ENCODE data around the gene KLHL40. TPM values are rescaled to one million over a fixed set of nuclear protein-coding genes. Genes with fewer than 3 reads are reported as not detected.
"Not testable (repeated sequence)": the region's sequence is repeated elsewhere in the genome, so short reads cannot be mapped to it uniquely, and the experiment has no call there.

The KLHL40 gene
- total RNA-seq, 1 donor from 2014 or later, result not detected

DNA sequence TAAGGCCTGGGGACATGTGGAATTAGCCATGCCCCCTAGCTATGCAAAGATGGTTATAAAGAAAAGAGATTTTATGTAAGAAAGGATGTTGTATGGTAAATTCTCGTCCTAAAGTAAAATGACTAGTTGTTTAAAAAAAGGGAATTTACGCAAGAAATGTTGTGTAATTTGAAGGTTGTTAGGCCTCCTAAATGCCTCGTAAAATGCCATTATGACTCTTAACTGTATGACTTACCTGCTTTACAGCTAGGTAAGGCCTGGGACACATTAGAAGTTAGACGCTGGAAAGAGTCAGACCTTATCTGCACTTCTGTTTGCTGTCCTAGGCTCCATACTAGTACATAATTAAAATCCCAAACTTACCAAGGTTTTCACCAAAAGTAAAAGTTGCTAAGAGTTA, 34.8 kb downstream of the KLHL40 start:
- DNase-seq (ENCODE audit: low spot score), result no peak

DNA sequence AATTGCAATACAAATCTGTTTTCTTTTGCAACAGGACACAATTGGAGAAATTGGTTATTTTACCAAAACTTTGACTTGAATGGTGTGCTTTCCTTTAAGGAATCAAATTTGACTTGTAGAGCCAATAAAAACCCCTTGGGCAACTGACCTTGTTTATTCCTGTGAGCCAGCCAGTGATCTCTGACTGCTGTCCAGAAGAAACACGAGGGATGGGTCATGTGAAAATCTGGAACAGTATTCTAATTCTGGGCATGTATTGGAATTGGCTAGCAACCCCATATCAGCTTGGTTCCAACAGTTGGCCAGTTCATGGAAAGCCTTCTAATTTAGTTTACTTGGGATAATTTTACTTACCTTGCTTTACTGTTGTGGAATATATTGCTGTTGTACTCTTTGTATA, 36.4 kb downstream of the KLHL40 start:
- peak; percentile 43 for DNase-seq (ENCODE audit: low spot score)

- DNase-seq (ENCODE audit: low spot score), result not testable (repeated sequence)
Measured at GRCh38 chr3:42722442-42722841, 37.1 kb downstream of the KLHL40 start.

- DNase-seq (ENCODE audit: low spot score), result no peak
Measured at GRCh38 chr3:42723219-42723618, 37.9 kb downstream of the KLHL40 start.

DNA sequence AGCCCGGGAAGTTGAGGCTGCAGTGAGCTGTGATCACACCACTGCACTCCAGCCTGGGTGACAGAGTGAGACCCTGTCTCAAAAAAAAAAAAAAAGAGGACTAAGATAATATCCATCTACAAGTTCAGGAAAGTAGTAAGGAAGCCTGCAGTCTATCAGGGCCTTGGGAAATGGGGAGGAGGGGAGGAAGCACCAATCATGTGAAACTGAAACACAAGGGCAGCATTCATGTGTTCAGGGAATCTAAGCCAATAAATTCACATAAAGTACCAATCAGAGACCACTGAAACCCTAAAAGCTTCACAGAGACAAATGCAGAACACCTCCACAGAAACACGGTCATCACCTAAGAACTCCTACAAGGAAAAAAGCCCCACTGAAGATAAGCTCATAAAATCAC, 40.1 kb downstream of the KLHL40 start:
- no peak for DNase-seq (ENCODE audit: low spot score)

GRCh38 chr3:42728056-42728455, 42.7 kb downstream of the KLHL40 start:
- peak; percentile 44 for DNase-seq (ENCODE audit: low spot score)

DNA sequence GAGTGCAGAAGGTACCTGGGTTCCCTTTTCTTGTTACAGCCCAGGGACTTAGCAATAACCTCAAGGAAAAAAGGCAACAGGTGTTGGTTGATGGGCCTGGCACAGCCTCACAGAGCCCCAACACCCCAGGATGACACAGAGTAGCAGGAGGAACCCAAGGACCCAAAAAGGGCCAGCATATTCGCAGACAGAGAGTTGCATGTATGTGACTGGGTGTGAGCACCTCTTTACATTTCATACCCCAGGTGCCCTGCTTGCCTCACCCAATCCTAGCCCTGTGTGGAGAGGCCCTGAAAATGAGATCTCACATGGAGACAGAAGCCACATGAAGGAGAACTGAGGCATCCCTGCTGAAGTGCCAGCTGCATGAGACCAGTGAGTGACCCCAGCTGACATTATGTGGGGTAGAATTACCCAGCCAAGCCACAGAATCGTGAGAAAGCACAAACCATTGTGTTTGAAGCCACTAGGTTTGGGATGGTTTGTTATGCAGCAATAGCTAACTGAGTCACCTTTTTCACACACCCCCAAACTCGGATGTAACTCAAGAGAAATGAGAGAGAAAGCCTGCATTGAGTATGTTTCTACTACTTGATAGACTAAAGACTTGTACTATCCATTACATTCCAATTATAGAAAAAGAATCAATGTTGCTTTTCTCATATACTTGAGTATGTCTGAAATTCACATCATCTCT, 43.5 kb downstream of the KLHL40 start:
- no peak for DNase-seq (ENCODE audit: low spot score)

DNA sequence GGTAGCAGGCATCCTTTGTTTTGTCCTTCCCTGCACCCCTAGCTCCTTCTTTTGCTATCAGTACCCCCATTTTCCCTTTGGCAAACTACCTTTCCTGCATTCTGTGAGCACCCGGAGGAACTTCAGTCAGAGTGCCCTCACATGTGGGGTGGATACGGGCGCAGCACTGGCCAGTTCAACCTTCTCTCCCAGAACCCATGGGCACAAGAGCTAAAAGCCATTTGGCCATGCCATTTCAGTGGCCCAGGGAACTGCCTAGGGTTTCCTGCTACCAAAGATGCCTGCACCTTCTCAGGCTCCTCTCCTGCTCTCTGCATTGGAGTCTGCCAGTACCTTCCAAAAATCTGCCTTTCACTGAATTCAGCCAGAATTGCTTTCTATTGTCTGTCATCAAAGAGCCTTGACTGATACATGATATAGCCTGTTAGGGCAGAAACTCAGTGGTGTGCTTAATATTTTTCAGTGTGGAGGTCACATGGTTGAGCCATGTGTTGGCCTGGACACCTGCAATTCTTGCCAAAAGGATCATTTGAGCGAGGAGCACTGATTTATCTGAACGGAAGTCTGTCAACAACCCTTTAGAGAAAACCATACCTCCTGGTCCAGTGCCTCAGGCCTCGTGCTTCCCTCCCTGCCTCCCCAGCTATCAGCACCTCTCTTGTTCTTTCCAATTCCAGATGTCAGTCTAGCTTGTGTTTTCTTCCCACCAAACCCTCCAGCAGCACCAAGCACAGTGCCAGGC, 44.2 kb downstream of the KLHL40 start:
- DNase-seq (ENCODE audit: low spot score), result peak; percentile 35

DNA sequence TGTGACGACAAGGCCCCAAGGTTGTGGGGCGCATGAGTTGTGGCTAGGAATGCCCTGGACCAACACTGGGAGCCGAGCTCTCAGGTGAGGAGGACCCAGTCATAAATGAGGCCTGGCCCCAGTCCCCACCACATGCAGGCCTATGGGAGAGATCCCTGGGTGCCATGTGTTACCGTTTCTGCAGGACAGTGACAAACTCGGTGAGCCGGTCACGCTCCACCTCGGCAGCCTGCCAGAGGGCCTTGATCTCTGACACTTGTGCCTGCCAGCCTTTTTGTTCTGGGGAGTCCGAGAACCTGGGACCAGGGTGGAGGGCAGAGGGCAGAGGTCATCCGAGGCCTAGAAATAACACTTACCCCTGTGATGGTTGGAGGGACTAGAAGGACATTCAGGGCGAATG, 45.0 kb downstream of the KLHL40 start:
- DNase-seq (ENCODE audit: low spot score), result no peak

GRCh38 chr3:42730706-42731420, 45.5 kb downstream of the KLHL40 start:
- DNase-seq (ENCODE audit: low spot score), result no peak

DNA sequence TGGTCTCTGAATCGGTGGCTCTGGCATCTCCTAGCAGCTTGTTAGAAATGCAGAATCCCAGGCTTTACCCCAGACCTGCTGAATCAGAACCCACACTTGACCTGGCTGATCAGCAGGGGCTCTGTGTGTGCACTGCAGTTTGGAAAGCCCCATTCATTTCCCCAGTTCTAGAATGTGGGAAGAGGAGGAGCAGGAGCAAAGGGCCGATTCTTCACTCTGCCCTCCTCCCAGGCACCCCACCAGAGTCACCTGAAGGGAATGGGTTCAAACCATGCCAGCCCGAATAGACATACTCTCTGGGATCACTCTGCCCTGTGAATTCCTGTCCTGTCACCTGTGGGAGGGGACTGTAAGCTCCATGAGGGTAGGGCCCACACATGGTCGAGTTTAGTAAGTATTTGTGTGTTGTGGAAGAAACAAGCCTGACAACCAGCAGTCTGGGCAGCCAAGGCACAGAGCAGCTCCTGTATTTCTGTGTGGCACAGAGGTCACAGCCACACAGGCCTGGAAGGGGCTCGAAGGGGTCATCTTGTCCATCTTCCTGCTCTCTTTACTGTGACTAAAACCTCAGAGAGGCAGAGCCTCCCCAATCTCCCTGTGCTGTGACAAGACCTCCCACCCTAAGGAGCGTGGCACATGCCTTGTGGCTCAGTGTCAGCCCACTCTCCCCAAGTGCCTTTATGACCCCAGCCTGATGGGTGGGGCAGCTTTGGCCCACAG, 46.3 kb downstream of the KLHL40 start:
- no peak for DNase-seq (ENCODE audit: low spot score)

- no peak for DNase-seq (ENCODE audit: low spot score)
Measured at GRCh38 chr3:42732196-42732828, 47.0 kb downstream of the KLHL40 start.

- DNase-seq (ENCODE audit: low spot score), result no peak
Measured at GRCh38 chr3:42732829-42733459, 47.6 kb downstream of the KLHL40 start.

GRCh38 chr3:42733501-42734262, 48.3 kb downstream of the KLHL40 start:
- no peak for DNase-seq (ENCODE audit: low spot score)

GRCh38 chr3:42734263-42734860, 49.0 kb downstream of the KLHL40 start:
- no peak for DNase-seq (ENCODE audit: low spot score)

- DNase-seq (ENCODE audit: low spot score), result no peak
Measured at GRCh38 chr3:42735019-42735418, 49.7 kb downstream of the KLHL40 start.

- DNase-seq (ENCODE audit: low spot score), result no peak
Measured at GRCh38 chr3:42735615-42736014, 50.3 kb downstream of the KLHL40 start.

DNA sequence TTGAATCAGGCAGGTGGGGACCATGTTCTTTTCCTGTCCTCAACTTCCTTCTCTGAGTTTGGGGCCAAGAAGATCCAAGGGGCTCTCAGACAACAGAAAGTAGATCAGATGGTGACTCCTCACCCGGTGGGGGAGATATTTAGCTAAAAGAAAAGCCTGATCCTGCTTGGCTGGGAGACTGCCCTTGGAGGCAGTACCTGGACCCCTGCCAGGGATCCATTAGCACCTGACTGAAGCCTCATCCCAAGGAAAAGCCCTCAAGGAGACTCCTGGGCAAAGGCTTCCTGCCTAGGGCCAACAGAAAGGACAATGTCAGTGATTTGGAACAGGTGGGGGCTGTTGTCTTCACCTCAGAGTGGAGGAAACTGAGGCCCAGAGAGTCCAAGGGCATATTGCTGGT, 50.7 kb downstream of the KLHL40 start:
- DNase-seq (ENCODE audit: low spot score), result no peak

DNA sequence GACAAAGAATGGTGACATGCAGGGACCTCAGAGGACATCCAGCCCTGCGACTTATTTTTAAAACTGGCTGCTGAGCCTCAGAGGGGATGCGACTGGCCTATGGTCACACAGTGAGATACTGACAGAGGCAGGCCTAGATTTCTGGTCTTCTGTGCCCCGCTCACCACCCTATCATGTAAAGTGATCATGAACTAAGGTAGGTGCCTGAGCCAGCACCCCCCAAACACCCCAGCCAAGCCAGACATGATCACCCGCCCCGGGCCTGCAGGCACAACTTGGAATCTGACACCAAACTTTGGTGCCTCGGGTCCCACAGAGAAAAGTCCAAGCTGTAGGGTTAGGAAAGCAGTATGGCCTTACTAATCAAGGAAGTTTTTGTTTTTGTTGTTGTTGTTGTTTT, 51.2 kb downstream of the KLHL40 start:
- no peak for DNase-seq (ENCODE audit: low spot score)

Measured in ureter (tissue), 1 donor.